ENCODE data around the gene CLCN6. TPM values are rescaled to one million over a fixed set of nuclear protein-coding genes. Genes with fewer than 3 reads are reported as not detected.

Gene CLCN6
- polyA plus RNA-seq, 1 donor (not counting 4 experiments of a cell fraction or from before 2014, with no cell fraction given): 7.4 TPM

GRCh38 chr1:11800756-11801433 is 5.1 kb upstream of the CLCN6 start:
- FAIRE-seq (no peak), DNase-seq (ENCODE audit: low read depth, low spot score) (no peak)
- Histone ChIP-seq H3K4me1 (ENCODE audit: control insufficient read depth, extremely low read depth, insufficient read depth, low read length) (peaks cover 34% of the 10 kb centered on the region), H4K20me1 (ENCODE audit: control insufficient read depth, extremely low read depth, insufficient read depth, low read length) (no peaks in the 10 kb centered on the region), H3K4me3 (ENCODE audit: control insufficient read depth in 2 of 3, extremely low read depth in 1 of 3, insufficient read depth in 2 of 3, low read depth in 1 of 3, low read length in 3 of 3) (no peak overlapping the region), H3K27ac (ENCODE audit: control insufficient read depth, insufficient read depth, low read length) (no peak overlapping the region), H3K4me2 (ENCODE audit: control insufficient read depth, extremely low read depth, insufficient read depth, low read depth, low read length) (no peak overlapping the region), H3K9ac (ENCODE audit: control insufficient read depth, extremely low read depth, insufficient read depth, low read length) (no peak overlapping the region), H3K79me2 (ENCODE audit: control insufficient read depth, insufficient read depth, low read length) (no peaks in the 10 kb centered on the region), H3K36me3 (ENCODE audit: control insufficient read depth in 2 of 2, extremely low read depth in 1 of 2, insufficient read depth in 2 of 2, low read length in 2 of 2) (peaks cover 8 to 15% of the 10 kb centered on the region in 2 experiments), H3K9me3 (ENCODE audit: control insufficient read depth, low read depth, low read length) (no peaks in the 10 kb centered on the region), H3K9me1 (ENCODE audit: control insufficient read depth, extremely low read depth, insufficient read depth, low read length) (no peaks in the 10 kb centered on the region), H2AFZ (ENCODE audit: control insufficient read depth, low read length) (no peak overlapping the region), H3K27me3 (ENCODE audit: control insufficient read depth, extremely low read depth, insufficient read depth, low read length) (no peaks in the 10 kb centered on the region)
- dilution Hi-C loops (cut with MboI; ENCODE audit: extremely low pct_ligation_motif_present, low sequenced_read_pairs): no loop called here
- TF ChIP-seq EZH2 (IDR thresholded peaks at IDR 0.05; ENCODE audit: low read length): no peak
- TF ChIP-seq CTCF (optimal IDR thresholded peaks at IDR 0.05 in 1 of 3, IDR thresholded peaks at IDR 0.05 in 1 of 3, conservative IDR thresholded peaks at IDR 0.05 in 1 of 3; ENCODE audit: extremely low read depth in 1 of 3, insufficient read depth in 2 of 3, low read length in 3 of 3): no peak

GRCh38 chr1:11802616-11802972 is 3.4 kb upstream of the CLCN6 start:
- no peak for DNase-seq (ENCODE audit: low read depth, low spot score)
- dilution Hi-C loops (cut with MboI; ENCODE audit: extremely low pct_ligation_motif_present, low sequenced_read_pairs): no loop called here
- Histone ChIP-seq H3K4me3 (ENCODE audit: control insufficient read depth in 2 of 3, extremely low read depth in 1 of 3, insufficient read depth in 2 of 3, low read depth in 1 of 3, low read length in 3 of 3) (peak overlapping the region; percentile 37 to 53 (median 41)), H3K9ac (ENCODE audit: control insufficient read depth, extremely low read depth, insufficient read depth, low read length) (no peak overlapping the region), H3K4me2 (ENCODE audit: control insufficient read depth, extremely low read depth, insufficient read depth, low read depth, low read length) (peak overlapping the region; percentile 69), H3K36me3 (ENCODE audit: control insufficient read depth in 2 of 2, extremely low read depth in 1 of 2, insufficient read depth in 2 of 2, low read length in 2 of 2) (peaks cover 8 to 11% of the 10 kb centered on the region in 2 experiments), H2AFZ (ENCODE audit: control insufficient read depth, low read length) (peak overlapping the region; percentile 38), H3K9me3 (ENCODE audit: control insufficient read depth, low read depth, low read length) (no peaks in the 10 kb centered on the region), H3K27ac (ENCODE audit: control insufficient read depth, insufficient read depth, low read length) (no peak overlapping the region), H3K79me2 (ENCODE audit: control insufficient read depth, insufficient read depth, low read length) (peaks cover 14% of the 10 kb centered on the region), H3K27me3 (ENCODE audit: control insufficient read depth, extremely low read depth, insufficient read depth, low read length) (no peaks in the 10 kb centered on the region), H3K9me1 (ENCODE audit: control insufficient read depth, extremely low read depth, insufficient read depth, low read length) (no peaks in the 10 kb centered on the region), H3K4me1 (ENCODE audit: control insufficient read depth, extremely low read depth, insufficient read depth, low read length) (peaks cover 46% of the 10 kb centered on the region), H4K20me1 (ENCODE audit: control insufficient read depth, extremely low read depth, insufficient read depth, low read length) (no peaks in the 10 kb centered on the region)
- no peak for FAIRE-seq
- TF ChIP-seq CTCF (optimal IDR thresholded peaks at IDR 0.05 in 1 of 3, IDR thresholded peaks at IDR 0.05 in 1 of 3, conservative IDR thresholded peaks at IDR 0.05 in 1 of 3; ENCODE audit: extremely low read depth in 1 of 3, insufficient read depth in 2 of 3, low read length in 3 of 3) (no peak), EZH2 (IDR thresholded peaks at IDR 0.05; ENCODE audit: low read length) (no peak)

All from keratinocyte (primary cell).